ENCODE measurements around the gene CCDC57.
"Not testable (repeated sequence)": the region's sequence is repeated elsewhere in the genome, so short reads cannot be mapped to it uniquely, and the experiment has no call there.

Gene CCDC57

DNA sequence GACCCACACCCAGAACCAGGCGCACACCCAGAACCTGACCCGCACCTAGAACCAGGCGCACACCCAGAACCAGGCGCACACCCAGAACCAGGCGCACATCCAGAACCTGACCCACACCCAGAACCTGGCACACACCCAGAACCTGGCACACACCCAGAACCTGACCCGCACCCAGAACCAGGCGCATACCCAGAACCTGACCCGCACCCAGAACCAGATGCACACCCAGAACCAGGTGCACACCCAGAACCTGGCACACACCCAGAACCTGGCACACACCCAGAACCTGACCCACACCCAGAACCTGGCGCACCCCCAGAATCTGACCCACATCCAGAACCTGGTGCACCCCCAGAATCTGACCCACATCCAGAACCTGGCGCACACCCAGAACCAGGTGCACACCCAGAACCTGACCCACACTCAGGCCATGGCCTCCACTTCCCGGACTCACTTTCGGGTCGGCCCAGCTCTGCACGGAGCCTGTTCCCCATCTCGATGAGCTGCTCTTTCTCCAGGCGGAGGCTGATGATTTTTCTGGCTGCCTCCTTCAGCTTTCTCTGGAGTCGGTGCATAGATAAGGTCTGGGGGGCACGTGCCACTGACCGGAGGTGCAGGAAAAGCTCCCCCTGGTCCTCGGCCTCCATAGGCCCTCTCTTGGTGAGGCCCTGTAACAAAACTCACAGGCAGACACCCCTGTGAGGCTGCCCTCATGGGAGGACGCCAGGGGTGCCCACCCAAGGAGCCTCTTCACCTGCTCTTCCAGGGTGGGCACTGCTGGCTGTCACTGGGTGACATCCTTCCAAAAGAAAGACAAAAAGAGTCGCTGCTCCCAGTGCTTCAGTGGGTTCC is 61.3 kb downstream of the CCDC57 start:
- Histone ChIP-seq H3K27ac (ENCODE audit: low read length) (no peak overlapping the region), H3K9me3 (ENCODE audit: control insufficient read depth, low read depth, low read length) (no peaks in the 10 kb centered on the region), H3K4me3 (ENCODE audit: low read length) (no peak overlapping the region), H3K9ac (ENCODE audit: low read length) (no peak overlapping the region), H3K27me3 (ENCODE audit: control insufficient read depth, insufficient read depth, low read length) (no peaks in the 10 kb centered on the region), H3K4me1 (ENCODE audit: control insufficient read depth, low read depth, low read length) (no peaks in the 10 kb centered on the region), H3K36me3 (ENCODE audit: control insufficient read depth, low read depth, low read length) (no peaks in the 10 kb centered on the region)

DNA sequence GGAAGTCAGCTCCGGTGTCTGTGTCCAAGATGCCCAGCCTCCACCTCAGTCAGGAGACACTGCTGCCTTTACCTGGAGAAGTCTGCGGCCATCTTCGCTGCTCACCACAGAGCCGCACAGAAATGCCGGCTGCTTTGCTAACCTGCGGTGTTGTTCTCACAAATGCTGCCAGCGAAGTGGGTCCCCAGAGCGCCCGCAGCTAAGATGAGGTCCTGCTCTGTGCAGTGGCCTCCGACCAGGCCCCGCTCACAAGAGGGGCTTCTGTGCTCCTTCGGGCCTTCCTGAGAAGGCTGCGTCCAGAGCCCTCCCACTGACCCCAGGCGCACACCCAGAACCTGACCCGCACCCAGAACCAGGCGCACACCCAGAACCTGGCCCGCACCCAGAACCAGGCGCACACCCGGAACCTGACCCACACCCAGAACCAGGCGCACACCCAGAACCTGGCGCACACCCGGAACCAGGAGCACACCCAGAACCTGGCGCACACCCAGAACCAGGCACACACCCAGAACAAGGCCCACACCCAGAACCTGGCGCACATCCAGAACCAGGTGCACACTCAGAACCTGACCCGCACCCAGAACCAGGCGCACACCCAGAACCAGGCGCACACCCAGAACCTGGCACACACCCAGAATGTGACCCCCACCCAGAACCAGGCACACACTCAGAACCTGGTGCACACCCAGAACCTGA is 63.1 kb downstream of the CCDC57 start:
- H3K4me1 ChIP-seq (ENCODE audit: control insufficient read depth, low read depth, low read length) = no peaks in the 10 kb centered on the region

DNA sequence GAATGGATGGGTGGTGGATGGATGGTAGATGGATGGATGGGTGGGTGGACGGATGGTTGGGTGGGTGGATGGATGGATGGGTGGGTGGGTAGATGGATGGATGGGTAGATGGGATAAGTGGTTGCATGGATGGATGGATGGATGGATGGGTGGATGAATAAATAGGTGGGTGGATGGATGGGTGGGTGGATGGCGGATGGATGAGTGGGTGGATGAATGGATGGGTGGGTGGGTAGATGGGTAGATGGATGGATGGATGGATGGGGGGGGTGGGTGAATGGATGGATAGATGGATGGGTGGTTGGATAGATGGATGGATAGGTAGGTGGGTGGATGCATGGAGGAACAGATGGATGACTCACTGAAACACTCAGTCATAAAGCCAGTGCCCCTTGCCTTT is 63.6 kb downstream of the CCDC57 start:
- Histone ChIP-seq H3K4me1 (ENCODE audit: control insufficient read depth, low read depth, low read length) (no peaks in the 10 kb centered on the region), H3K9me3 (ENCODE audit: control insufficient read depth, low read depth, low read length) (no peaks in the 10 kb centered on the region), H3K27ac (ENCODE audit: low read length) (no peak overlapping the region), H3K27me3 (ENCODE audit: control insufficient read depth, insufficient read depth, low read length) (no peaks in the 10 kb centered on the region), H3K36me3 (ENCODE audit: control insufficient read depth, low read depth, low read length) (no peaks in the 10 kb centered on the region), H3K4me3 (ENCODE audit: low read length) (no peak overlapping the region), H3K9ac (ENCODE audit: low read length) (no peak overlapping the region)

More for the DNA sequence above, 63.1 kb downstream of the CCDC57 start:
- no peak overlapping the region for H3K27ac ChIP-seq (ENCODE audit: low read length)
- H3K36me3 ChIP-seq (ENCODE audit: control insufficient read depth, low read depth, low read length) = no peaks in the 10 kb centered on the region
- H3K27me3 ChIP-seq (ENCODE audit: control insufficient read depth, insufficient read depth, low read length) = no peaks in the 10 kb centered on the region
- no peak overlapping the region for H3K4me3 ChIP-seq (ENCODE audit: low read length)
- no peak overlapping the region for H3K9ac ChIP-seq (ENCODE audit: low read length)
- no peaks in the 10 kb centered on the region for H3K9me3 ChIP-seq (ENCODE audit: control insufficient read depth, low read depth, low read length)

DNA sequence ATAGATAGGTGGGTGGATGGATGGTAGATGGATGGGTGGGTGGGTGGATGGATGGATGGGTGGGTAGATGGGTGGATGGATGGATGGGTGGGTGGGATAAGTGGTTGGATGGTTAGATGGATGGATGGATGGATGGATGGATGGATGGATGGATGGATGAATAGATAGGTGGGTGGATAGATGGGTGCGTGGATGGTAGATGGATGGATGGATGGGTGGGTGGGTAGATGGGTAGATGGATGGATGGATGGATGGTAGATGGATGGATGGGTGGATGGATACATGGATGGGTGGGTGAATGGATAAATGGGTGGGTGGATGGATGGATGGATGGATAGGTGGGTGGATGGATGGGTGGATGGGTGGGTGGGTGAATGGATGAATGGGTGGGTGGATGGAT is 64.6 kb downstream of the CCDC57 start:
- Histone ChIP-seq H3K9ac (ENCODE audit: low read length) (no peak overlapping the region), H3K4me1 (ENCODE audit: control insufficient read depth, low read depth, low read length) (no peaks in the 10 kb centered on the region), H3K36me3 (ENCODE audit: control insufficient read depth, low read depth, low read length) (no peaks in the 10 kb centered on the region), H3K9me3 (ENCODE audit: control insufficient read depth, low read depth, low read length) (no peaks in the 10 kb centered on the region), H3K27ac (ENCODE audit: low read length) (no peak overlapping the region), H3K4me3 (ENCODE audit: low read length) (no peak overlapping the region), H3K27me3 (ENCODE audit: control insufficient read depth, insufficient read depth, low read length) (no peaks in the 10 kb centered on the region)

DNA sequence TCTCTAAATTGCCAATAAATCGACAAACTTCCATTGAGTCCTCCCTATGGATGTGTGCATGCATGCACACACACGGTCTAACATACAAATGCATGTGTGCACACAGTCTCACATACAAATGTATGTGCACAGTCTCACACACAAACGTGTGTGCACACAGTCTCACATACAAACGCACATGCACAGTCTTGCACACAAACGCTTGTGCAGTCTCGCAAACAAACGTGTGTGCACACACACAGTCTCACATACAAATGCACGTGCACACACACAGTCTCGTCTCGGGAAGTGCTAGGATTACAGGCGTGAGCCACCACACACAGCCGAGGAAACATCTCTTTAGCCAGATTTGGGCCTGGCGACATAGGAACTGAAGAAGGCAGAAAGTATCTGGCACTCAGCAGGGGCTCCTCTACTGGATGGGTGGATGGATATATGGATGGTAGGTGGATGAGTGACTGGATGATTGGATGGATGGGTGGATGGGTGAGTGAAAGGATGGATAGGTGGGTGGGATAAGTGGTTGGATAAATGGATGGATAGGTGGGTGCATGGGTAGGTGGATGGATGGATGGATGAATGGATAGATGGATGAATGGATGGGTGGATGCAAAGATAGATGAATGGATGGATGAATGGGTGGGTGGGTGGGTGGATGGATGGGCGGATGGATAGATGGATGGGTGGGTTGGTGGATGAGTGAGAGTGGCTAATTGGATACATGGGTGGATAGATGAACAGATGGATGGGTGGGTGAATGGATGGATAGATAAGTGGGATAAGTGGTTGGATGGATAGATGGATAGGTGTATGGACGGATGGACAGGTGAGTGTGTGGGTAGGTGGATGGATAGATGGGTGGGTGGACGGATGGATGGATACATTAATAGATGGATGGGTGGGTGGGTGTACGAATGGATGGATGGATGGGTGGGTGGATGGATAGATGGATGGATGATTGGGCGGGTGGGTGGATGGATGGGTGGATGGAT is 65.7 kb downstream of the CCDC57 start:
- Histone ChIP-seq H3K27me3 (ENCODE audit: control insufficient read depth, insufficient read depth, low read length) (no peaks in the 10 kb centered on the region), H3K4me1 (ENCODE audit: control insufficient read depth, low read depth, low read length) (no peaks in the 10 kb centered on the region), H3K27ac (ENCODE audit: low read length) (no peak overlapping the region), H3K9ac (ENCODE audit: low read length) (no peak overlapping the region), H3K9me3 (ENCODE audit: control insufficient read depth, low read depth, low read length) (no peaks in the 10 kb centered on the region), H3K36me3 (ENCODE audit: control insufficient read depth, low read depth, low read length) (no peaks in the 10 kb centered on the region), H3K4me3 (ENCODE audit: low read length) (no peak overlapping the region)

DNA sequence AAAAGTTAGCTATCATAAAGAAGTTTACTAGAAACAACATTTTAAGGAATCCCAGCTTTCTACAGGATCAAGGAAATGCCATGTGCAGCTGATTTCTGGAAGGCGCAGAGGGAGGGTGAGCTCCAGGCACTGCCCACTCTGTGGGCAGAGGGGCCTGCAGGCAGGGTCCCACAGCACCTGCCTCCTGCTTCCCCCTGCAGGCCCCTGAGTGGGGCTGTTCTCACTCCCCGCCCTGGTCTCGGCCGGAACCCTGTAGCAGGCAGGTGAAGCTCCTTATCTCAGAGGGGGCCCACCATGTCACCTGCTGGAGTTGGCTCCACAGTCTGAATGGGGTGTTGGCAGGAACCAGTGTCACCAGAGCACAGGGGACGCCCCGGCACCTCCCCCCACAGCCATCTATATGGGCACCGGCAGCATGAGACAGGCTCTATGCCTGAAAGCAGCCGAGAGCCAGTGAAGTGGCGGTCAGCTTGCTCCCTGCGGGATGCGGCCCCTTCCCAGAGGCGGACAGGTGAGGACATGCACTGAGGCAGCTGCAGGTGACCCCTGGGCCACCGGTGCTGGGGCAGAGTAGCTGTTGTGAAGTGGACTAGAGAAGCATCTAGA is 67.0 kb downstream of the CCDC57 start:
- Histone ChIP-seq H3K27ac (ENCODE audit: low read length) (no peak overlapping the region), H3K27me3 (ENCODE audit: control insufficient read depth, insufficient read depth, low read length) (no peaks in the 10 kb centered on the region), H3K9ac (ENCODE audit: low read length) (no peak overlapping the region), H3K4me1 (ENCODE audit: control insufficient read depth, low read depth, low read length) (no peaks in the 10 kb centered on the region), H3K36me3 (ENCODE audit: control insufficient read depth, low read depth, low read length) (no peaks in the 10 kb centered on the region), H3K4me3 (ENCODE audit: low read length) (no peak overlapping the region), H3K9me3 (ENCODE audit: control insufficient read depth, low read depth, low read length) (no peaks in the 10 kb centered on the region)

DNA sequence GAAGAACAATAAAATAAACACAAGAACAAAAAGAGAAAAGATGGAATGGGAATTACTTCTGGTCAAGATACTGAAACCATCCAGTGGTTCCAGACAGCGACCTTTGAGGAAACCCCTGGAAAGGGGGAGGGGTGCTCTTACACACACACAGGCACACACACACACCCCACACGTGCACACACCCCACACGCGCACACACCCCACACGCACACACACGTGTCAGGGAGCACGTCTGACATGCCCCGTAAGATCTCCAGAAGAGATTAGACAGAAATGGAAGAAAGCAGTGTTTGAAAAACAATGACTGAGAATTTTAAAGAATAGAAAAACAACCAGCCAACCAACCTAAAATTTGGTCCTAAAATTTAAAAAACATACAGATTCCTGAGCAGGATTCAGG is 69.3 kb downstream of the CCDC57 start:
- Histone ChIP-seq H3K27ac (ENCODE audit: low read length) (no peak overlapping the region), H3K4me1 (ENCODE audit: control insufficient read depth, low read depth, low read length) (no peaks in the 10 kb centered on the region)

DNA sequence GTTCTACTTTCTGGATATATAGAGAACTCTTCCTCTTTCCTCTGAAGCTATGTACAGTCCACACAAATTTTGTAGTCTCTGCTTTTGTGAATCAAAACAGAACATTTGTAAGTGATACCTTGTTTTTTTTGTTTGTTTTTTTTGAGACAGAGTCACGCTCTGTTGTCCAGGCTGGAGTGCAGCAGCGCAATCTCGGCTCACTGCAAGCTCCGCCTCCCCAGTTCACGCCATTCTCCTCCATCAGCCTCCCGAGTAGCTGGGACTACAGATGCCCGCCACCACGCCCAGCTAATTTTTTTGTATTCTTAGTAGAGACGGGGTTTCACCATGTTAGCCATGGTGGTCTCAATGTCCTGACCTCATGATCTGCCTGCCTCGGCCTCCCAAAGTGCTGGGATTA is 72.7 kb downstream of the CCDC57 start:
- H3K4me3 ChIP-seq (ENCODE audit: low read length); H3K27ac ChIP-seq (ENCODE audit: low read length); H3K27me3 ChIP-seq (ENCODE audit: control insufficient read depth, insufficient read depth, low read length); H3K4me1 ChIP-seq (ENCODE audit: control insufficient read depth, low read depth, low read length); H3K36me3 ChIP-seq (ENCODE audit: control insufficient read depth, low read depth, low read length); H3K9me3 ChIP-seq (ENCODE audit: control insufficient read depth, low read depth, low read length); H3K9ac ChIP-seq (ENCODE audit: low read length): not testable (repeated sequence)

More for the DNA sequence above, 69.3 kb downstream of the CCDC57 start:
- no peak overlapping the region for H3K4me3 ChIP-seq (ENCODE audit: low read length)
- H3K9me3 ChIP-seq (ENCODE audit: control insufficient read depth, low read depth, low read length) = no peaks in the 10 kb centered on the region
- H3K9ac ChIP-seq (ENCODE audit: low read length) = no peak overlapping the region
- H3K36me3 ChIP-seq (ENCODE audit: control insufficient read depth, low read depth, low read length) = no peaks in the 10 kb centered on the region
- H3K27me3 ChIP-seq (ENCODE audit: control insufficient read depth, insufficient read depth, low read length) = no peaks in the 10 kb centered on the region

DNA sequence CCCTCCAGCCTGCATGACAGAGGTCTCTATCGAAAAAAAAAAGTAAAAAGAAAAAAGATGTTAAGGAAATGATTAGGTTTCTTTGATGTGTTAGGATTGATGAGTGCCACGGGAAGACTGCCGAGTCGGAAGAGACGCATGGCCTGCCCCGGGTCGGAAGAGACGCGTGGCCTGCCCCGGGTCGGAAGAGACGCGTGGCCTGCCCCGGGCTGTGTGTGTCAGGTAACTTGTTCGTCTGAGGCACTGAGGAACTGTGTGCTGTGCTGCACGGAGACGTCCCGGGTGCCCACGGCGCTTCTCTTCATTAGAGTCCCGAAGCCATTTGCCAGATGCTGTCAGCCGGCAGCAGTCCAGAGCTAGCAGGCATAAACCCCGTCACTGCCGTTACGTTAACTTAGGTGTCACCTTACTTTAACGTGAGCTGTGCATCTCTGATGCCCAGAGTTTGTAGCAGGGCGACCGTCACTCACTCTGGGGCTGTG is 74.1 kb downstream of the CCDC57 start:
- Histone ChIP-seq H3K27ac (ENCODE audit: low read length) (no peak overlapping the region), H3K9ac (ENCODE audit: low read length) (no peak overlapping the region), H3K9me3 (ENCODE audit: control insufficient read depth, low read depth, low read length) (no peaks in the 10 kb centered on the region), H3K4me3 (ENCODE audit: low read length) (no peak overlapping the region), H3K4me1 (ENCODE audit: control insufficient read depth, low read depth, low read length) (no peaks in the 10 kb centered on the region), H3K27me3 (ENCODE audit: control insufficient read depth, insufficient read depth, low read length) (no peaks in the 10 kb centered on the region), H3K36me3 (ENCODE audit: control insufficient read depth, low read depth, low read length) (no peaks in the 10 kb centered on the region)

DNA sequence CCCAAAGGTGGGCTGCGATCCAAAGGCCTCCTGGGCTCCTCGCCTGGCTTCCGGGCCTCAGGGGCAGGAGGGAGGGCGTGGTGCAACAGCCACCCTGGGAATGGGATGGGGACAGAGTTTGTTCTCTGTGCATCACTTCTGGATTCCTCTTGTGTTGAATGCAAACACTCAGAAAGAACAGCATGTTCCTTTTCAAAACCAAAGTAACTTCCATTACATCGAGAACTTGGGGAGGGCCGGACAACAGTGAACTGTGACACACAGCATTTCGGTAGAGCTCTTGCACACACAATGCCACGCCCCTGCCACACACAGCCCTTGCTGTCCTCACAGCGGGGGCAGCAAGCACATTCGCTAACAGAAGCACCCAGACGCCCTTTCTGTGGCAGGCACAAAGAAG is 78.5 kb downstream of the CCDC57 start:
- no peak overlapping the region for H3K4me3 ChIP-seq (ENCODE audit: low read length)
- H3K4me1 ChIP-seq (ENCODE audit: control insufficient read depth, low read depth, low read length) = no peaks in the 10 kb centered on the region
- no peaks in the 10 kb centered on the region for H3K9me3 ChIP-seq (ENCODE audit: control insufficient read depth, low read depth, low read length)
- H3K27ac ChIP-seq (ENCODE audit: low read length) = no peak overlapping the region
- no peak overlapping the region for H3K9ac ChIP-seq (ENCODE audit: low read length)
- H3K27me3 ChIP-seq (ENCODE audit: control insufficient read depth, insufficient read depth, low read length) = no peaks in the 10 kb centered on the region
- H3K36me3 ChIP-seq (ENCODE audit: control insufficient read depth, low read depth, low read length) = no peaks in the 10 kb centered on the region

Data from iPS-18a (cell line).